ELR (cell line): ENCODE data around the gene DHDH.
"Not testable (repeated sequence)": the region's sequence is repeated elsewhere in the genome, so short reads cannot be mapped to it uniquely, and the experiment has no call there.

Experiments used
- DNase-seq: peaks from one replicate; pipeline ENCODE4 v3.0.0-alpha.2; 2015; ENCODE audit warnings: low read depth

DHDH gene

DNA sequence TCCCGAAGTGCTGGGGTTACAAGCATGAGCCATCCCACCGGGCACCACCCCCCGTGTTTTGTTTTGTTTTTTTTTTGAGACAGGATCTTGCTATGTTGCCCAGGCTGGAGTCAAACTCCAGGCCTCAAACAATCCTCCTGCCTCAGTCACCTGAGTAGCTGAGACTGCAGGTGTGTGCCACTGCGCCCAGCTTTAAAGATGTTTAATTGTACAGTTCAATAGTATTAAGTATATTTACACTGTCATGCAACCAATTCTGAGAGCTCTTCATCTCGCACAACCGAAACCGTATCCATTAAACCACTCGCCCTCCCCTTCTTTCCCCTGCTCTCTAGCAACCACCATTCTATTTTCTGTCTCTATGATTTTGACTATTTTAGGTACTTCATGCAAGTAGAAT is 17.7 kb upstream of the DHDH start:
- DNase-seq = no peak

DNA sequence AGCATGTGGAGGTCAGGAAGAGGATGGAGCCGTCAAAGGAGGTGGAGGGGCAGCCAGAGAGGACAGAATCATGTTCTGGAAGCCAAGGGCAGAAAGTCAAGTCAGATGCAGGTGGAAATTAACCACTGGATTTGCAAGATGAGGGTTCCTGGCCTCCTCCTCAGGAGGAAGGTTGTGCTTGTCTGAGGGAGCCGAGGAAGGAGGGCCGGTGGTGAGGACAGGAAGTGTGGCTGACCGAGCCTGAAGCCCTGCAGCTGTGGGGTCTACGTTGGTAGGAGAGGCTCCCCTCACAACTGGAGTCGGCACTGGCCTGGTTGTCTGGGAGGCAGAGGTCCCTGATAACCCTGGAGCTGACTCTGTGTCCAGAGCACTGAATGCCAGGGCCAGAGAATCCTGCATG is 15.4 kb upstream of the DHDH start:
- DNase-seq = no peak

DNA sequence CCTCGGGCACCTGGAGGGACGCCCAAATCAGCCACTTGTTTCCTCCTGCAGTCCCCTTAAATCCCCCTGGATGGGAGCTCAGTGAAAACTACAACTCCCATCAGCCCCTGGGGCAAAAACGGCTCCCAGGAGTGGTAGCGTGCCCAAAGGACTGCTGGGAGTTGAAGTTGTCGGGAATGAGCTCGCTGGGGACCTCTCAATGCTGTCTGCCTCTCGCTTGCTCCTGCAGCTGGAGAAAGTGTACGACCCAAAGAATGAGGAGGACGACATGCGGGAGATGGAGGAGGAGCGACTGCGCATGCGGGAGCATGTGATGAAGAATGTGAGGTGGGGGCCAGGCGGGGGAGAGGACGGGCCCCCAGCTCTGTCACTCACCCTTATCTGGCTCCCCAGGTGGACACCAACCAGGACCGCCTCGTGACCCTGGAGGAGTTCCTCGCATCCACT is 14.7 kb upstream of the DHDH start:
- DNase-seq = peak; percentile 53

DNA sequence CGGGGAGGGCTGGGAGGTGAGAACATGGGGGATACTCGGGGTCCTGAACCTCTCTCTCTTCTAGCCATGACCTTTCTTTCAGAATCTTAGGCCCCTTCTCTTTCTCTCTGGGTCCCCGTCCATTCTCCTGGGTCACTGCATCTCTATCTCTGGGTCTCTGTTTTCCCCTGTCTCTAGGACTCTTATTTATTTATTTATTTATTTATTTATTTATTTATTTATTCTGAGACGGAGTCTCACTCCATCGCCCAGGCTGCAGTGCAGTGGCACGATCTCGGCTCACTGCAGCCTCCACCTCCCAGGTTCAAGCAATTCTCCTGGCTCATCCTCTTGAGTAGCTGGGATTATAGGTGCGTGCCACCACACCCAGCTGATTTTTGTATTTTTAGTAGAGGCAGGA is 14.2 kb upstream of the DHDH start:
- not testable (repeated sequence) for DNase-seq

DNA sequence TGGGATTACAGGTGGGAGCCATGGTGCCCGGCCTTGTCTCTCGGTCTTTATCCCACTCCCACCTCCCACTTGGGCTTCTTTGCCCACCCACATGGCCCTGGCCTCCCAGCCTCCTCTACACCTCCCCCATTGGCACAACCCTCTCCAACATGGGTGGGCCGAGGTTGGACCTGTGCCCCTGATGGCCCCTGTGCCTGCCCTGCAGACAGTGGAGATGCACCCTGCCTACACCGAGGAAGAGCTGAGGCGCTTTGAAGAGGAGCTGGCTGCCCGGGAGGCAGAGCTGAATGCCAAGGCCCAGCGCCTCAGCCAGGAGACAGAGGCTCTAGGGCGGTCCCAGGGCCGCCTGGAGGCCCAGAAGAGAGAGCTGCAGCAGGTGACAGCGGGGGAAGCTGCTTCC is 12.6 kb upstream of the DHDH start:
- DNase-seq = no peak

DNA sequence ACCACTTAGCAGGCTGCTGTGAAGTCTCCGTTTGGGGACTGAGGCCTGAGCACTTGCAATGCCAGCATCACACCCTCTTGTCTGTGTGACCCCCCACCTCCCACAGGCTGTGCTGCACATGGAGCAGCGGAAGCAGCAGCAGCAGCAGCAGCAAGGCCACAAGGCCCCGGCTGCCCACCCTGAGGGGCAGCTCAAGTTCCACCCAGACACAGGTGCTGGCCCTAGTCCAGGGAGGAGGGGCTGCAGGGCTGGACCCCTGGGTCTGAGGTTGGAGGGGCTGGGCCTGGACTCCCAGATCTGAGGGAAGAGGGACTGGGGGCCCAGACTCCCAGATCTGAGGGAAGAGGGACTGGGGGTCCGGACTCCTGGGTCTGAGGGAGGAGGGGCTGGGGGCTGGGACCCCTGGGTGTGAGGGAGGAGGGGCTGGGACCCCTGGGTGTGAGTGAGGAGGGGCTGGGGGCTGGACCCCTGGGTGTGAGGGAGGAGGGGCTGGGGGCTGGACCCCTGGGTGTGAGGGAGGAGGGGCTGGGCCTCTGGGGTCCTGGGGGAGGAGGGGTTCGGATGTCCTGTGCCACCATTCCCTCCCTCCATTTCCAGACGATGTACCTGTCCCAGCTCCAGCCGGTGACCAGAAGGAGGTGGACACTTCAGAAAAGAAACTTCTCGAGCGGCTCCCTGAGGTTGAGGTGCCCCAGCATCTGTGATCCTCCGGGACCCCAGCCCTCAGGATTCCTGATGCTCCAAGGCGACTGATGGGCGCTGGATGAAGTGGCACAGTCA is 11.6 kb upstream of the DHDH start:
- no peak for DNase-seq

DNA sequence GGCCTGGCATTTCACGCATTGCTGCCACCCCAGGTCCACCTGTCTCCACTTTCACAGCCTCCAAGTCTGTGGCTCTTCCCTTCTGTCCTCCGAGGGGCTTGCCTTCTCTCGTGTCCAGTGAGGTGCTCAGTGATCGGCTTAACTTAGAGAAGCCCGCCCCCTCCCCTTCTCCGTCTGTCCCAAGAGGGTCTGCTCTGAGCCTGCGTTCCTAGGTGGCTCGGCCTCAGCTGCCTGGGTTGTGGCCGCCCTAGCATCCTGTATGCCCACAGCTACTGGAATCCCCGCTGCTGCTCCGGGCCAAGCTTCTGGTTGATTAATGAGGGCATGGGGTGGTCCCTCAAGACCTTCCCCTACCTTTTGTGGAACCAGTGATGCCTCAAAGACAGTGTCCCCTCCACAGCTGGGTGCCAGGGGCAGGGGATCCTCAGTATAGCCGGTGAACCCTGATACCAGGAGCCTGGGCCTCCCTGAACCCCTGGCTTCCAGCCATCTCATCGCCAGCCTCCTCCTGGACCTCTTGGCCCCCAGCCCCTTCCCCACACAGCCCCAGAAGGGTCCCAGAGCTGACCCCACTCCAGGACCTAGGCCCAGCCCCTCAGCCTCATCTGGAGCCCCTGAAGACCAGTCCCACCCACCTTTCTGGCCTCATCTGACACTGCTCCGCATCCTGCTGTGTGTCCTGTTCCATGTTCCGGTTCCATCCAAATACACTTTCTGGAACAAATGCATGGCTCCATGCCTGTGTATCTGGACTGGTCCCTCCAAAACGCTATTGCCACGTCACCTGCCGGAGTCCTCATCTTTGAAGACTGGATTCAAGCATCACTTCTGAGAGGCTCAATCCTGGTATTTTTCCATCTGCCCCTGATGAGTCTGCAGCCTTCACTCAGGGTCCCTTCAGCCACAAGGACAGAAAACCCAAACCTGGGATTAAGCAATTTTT is 10.7 kb upstream of the DHDH start:
- no peak for DNase-seq

DNA sequence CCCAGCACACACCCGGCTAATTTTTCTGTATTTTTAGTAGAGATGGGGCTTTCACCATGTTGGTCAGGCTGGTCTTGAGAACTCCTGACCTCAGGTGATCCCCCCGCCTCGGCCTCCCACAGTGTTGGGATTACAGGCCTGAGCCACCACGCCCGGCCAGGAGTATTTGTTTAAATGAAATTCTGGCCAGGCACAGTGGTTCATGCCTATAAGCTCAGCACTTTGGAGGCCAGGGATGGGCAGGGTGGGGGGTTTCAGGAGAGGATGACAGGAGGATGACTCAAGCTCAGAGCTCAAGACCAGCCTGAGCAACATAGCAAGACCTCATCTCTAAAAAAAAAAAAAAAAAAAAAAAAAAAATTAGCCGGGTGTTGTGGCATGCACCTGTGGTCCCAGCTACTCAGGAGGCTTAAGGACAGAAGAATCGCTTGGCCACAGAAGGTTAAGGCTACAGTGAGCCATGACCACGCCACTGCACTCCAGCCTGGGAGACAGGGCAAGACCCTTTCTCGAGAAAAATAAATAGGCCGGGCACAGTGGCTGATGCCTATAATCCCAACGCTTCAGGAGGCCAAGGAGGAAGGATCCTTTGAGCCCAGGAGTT is 8.2 kb upstream of the DHDH start:
- DNase-seq = peak; percentile 94

DNA sequence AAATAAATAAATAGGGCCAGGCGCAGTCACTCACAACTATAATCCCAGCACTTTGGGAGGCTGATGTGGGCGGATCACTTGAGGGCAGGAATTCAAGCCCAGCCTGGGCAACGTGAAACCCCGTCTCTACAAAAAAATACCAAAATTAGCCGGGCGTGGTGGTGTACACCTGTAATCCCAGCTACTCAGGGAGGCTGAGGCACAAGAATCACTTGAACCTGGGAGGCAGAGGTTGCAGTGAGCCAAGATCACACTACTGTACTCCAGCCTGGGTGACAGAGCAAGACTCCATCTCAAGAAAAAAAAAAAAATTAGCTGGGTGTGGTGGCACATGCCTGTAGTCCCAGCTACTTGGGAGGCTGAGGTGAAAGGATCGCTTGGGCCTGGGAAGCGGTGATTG is 7.6 kb upstream of the DHDH start:
- DNase-seq = not testable (repeated sequence)

DNA sequence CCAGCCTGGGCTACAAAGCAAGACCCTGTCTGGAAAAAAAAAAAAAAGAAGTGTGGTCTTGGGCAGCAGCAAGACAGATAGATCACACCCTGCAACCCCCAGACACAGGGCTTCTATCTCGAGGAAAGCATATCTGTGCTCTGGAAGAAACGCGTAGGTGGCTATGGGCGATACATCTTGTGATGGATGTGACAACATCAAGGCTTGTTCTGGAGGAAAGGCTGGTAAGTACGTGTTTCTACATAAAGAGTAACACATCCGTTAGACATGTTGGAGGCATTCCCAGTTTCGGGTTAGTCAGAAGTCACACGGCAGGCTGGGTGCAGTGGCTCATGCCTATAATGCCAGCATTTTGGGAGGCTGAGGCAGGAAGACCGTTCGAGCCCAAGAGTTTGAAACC is 6.6 kb upstream of the DHDH start:
- DNase-seq = peak; percentile 97

DNA sequence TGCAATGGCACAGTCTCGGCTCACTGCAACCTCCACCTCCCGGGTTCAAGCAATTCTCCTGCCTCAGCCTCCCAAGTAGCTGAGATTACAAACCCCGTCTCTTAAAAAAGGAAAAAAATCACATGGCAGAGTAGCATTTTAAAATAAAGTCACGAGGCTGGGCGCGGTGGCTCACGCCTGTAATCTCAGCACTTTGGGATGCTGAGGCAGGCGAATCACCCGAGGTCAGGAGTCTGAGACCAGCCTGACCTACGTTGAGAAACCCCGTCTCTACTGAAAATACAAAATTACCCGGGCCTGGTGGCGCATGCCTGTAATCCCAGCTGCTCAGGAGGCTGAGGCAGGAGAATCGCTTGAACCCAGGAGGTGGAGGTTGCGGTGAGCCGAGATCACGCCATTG is 5.8 kb upstream of the DHDH start:
- DNase-seq = not testable (repeated sequence)

DNA sequence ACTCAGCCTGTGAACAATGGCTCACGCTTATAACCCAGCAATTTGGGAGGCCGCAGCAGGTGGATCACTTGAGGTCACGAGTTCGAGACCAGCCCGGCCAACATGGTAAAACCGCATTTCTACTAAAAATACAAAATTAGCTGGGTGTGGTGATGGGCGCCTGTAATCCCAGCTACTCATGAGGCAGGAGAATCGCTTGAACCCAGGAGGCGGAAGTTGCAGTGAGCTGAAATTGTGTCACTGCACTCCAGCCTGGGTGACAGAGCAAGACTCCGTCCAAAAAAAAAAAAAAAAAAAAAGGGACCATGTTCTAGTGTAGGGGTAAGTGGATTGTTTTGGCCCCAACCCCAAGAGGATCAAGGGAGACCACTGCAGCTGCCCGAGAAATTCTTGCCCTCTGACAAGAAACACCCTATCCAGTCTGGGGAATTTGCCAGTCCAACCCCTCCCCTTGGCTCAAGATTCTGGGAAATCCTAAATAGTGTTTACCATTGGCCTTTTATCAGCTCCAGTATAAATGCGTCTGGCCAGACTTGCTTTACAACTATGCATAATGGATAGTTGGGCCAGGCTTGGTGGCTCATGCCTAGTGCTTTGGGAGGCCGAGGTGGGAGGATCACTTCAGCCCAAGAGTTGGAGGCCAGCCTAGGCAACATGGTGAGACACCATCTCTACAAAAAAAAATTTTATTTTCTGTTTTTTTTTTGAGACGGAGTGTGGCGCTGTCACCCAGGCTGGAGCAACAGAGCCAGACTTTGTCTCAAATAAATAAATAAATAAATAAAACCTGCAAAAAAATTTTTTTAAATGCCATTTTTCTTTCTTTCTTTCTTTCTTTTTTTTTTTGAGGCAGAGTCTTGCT is 5.1 kb upstream of the DHDH start:
- no peak for DNase-seq

DNA sequence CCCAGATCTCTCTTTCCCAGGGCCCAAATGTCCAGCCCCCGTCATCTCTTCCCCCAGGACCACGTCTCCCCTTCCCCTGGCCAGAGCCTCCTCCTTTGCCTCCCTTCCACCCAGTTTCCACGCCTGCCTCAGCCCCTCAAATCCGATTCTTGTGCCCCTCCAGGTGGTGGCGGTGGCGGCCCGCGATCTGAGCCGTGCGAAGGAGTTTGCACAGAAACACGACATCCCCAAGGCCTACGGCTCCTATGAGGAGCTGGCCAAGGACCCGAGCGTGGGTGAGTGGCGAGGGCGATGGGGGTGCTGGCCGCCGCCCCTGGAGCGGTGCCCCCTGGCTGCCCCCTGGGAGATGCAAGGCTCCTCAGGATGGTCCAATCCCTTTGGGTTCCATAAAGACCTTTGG is 1.3 kb downstream of the DHDH start:
- DNase-seq = no peak

DNA sequence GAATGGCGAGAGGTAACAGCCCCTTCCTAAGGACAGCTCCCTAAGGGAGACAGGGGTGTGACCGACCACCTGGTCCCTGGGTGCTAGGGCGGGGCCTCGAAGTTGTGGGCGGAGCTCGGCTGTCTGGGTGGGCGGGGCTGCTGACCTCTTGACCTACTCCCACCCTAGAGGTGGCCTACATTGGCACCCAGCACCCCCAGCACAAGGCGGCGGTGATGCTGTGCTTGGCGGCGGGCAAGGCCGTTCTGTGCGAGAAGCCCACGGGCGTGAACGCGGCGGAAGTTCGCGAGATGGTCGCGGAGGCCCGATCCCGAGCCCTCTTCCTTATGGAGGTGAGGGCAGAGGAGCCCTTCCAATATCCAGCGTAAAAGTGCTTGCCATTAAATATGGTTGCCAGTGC is 2.4 kb downstream of the DHDH start:
- no peak for DNase-seq

DNA sequence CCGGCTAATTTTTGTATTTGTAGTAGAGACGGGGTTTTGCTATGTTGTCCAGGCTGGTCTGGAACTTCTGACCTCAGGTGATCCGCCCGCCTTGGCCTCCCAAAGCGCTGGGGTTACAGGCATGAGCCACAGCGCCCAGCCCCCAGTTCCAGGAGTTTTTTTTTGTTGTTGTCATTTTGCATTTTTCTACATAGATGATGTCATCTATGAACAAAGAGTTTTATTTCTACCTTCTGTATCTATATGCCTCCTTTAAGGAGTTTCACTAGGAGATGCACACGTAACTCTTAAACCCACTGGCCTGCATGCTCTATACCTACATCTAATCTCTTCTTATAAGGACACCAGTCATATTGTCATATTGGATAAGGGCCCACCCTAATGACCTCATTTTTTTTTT is 4.8 kb downstream of the DHDH start:
- DNase-seq = no peak

DNA sequence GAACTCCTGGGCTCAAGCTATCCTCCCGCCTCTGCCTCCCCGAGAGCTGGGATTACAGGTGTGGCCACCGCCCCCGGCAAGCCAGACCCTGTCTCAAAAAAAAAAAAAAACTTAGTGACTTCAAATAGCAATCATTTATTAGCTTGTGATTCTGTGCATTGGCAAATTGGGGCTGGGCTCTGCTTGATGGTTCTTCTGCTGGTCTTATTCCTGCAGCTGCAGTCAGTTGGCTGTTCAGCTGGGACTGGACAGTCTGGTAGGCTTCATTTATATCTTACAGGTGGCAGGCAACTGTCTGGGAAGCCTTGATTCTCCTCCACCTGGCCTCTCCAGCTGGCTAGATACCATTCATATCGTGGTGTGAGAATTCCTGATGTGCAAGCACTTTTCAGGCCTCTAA is 7.4 kb downstream of the DHDH start:
- DNase-seq = no peak

DNA sequence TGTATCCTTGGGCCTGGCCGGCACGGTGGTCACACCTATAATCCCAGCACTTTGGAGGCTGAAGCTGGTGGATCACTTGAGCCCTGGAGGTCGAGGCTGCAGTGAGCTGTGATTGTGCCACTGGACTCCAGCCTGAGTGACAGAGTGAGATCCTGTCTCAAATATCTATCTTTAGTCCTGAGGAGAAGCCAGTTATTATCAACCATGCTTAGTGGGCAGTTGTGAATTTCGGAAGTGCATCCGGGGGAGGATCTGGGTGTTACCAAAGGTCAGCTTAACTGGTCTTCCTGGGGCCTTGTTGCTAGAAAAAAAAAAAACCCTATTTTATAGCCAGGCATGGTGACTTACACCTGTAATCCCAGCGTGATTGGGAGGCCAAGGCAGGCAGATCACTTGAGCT is 9.6 kb downstream of the DHDH start:
- DNase-seq = no peak

DNA sequence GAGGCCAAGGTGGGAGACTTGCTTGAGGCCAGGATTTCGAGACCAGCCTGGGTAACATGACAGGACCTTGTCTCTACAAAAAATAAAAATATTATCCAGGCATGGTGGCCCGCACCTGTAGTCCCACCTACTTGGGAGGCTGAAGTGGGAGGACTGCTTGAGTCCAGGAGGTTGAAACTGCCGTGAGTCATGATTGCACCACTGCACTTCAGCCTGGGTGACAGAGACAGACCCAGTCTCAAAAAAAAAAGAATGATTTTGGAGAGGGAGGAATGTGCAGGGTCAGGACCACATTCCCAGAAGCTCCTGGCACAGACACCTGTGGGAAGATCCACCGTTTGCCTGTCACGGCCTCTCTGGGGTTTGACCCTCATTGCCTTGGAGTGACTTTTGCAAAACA is 11.9 kb downstream of the DHDH start:
- no peak for DNase-seq

DNA sequence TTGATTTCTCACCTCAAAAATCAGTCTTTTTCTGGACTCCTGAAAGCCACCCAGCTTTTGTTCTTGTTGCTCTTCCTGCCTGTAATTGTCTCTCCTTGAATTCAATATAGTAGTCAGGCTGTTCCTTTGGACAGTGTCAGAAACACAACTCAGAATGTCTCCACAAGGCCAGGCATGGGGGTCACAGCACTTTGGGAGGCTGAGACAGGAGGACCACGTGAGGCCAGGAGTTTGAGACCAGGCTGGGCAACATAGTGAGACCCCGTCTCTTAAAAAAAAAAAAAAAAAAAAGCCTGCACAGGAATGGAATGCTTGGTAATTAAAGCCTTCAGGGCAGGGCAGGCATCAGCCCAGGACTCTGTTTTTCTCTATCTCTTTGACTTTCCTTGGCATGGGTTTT is 12.3 kb downstream of the DHDH start:
- no peak for DNase-seq

DNA sequence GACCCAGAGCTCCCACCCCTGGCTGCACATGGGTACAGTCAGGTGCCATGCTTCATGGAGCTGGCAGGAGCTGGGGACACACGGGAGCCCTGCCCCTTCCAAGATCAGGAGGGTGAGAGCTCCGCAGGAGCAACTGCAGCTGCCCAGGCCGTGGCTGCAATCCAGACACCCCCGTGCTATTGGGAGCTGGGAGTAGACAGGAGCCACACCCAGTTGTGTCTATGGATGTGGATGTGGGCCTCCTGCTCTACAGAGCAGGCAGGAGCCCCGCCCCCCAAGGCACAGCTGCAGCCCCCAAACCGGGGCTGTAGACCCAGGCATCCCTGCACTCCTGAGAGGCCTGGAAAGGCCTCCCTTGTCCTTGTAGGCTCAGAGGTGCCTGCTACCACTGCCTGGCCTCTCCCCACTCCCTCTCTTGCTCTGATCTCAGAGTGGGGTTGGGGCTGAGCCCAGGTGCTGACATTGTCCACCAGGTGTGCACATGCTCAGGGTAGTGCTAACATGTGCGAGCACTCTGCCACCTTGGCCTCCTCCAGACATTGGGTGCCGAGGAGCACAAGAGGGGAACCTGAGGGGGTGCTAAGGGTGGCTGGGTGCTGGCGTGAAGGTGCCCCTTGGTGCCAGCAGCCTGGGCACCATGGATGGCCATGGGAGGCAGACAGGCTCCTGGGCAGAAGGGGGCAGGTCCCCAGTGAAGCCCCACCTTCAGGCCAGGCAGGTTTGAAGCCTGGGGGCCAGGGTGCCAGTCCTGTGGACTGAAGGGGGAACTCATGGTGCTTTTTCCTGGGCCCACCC is 13.2 kb downstream of the DHDH start:
- DNase-seq = no peak

DNA sequence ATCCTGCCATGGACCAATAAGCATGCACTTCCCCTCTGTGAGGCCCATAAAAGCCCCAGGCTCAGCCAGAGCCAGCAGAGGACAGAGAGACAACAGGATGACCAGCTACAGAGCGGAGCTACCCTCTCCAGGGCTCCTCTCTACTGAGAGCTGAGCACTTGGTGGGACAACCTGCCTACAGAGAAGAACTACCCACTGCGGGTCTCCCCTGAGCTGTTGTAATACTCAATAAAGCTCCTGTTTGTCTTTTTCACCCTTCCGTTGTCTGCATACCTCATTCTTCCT is 13.7 kb downstream of the DHDH start:
- DNase-seq = no peak
